HEK293T (cell line): ENCODE data around the gene CAPN13.

Experiments
- BHLHE40 ChIP-seq: fragments of 450-650 bp; IDR thresholded peaks from 2 replicates; pipeline ENCODE4 v1.6.1; 2016; ENCODE audit warnings: mild to moderate bottlenecking, moderate library complexity, borderline replicate concordance
- CTBP1 ChIP-seq: fragments of 450-650 bp; IDR thresholded peaks from 2 replicates; pipeline ENCODE4 v1.6.1; 2016; ENCODE audit warnings: borderline replicate concordance
- ELF4 ChIP-seq: fragments of 450-650 bp; IDR thresholded peaks from 2 replicates; pipeline ENCODE4 v1.6.1; 2017; ENCODE audit warnings: antibody characterized with exemption
- FOXA1 ChIP-seq: fragments of 450-650 bp; IDR thresholded peaks from 2 replicates; pipeline ENCODE4 v1.6.1; 2016; ENCODE audit warnings: mild to moderate bottlenecking
- FOXM1 ChIP-seq: fragments of 450-650 bp; IDR thresholded peaks from 2 replicates; pipeline ENCODE4 v1.6.1; 2017; ENCODE audit warnings: mild to moderate bottlenecking, borderline replicate concordance
- HDGF ChIP-seq: fragments of 450-650 bp; IDR thresholded peaks from 2 replicates; pipeline ENCODE4 v1.6.1; 2017; ENCODE audit warnings: antibody characterized with exemption, borderline replicate concordance
- SP1 ChIP-seq: fragments of 450-650 bp; IDR thresholded peaks from 2 replicates; pipeline ENCODE4 v1.6.1; 2017

DNA sequence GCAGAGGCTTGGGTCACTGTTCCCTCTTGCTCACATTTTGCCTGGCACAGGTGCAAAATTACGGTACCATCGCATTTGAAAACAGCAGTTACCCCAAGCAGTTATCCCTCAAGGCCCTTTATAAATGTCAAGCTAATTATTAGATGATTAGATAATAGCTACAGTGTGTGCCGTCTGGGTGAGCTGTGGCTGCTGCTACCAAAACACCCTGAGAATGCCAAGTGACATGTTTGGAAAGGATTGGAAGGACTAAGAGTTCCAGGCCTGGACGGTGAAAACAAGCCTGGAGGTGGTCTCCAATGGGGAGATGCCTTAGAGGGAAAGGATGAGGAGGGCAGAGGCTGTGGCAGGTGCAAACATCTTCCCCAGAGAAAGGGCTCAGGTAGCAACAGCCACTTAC is 120.6 kb downstream of the CAPN13 start:
- no peak for TF ChIP-seq SP1
- no peak for TF ChIP-seq ELF4
- no peak for TF ChIP-seq HDGF
- no peak for TF ChIP-seq FOXA1
- no peak for TF ChIP-seq BHLHE40
- no peak for TF ChIP-seq FOXM1
- TF ChIP-seq CTBP1 = no peak
